ENCODE data around the gene PHIP.

GRCh38 chr6:79033279-79033678, 44.8 kb downstream of the PHIP start:
- TF ChIP-seq POLR2A (IDR thresholded peaks at IDR 0.05; ENCODE audit: low read length) = no peak
- TF ChIP-seq GATA1 (IDR thresholded peaks at IDR 0.05; ENCODE audit: low read depth, low read length) = no peak
